WTC11 (cell line): ENCODE data around the gene ZSCAN21. TPM values are rescaled to one million over a fixed set of nuclear protein-coding genes. Genes with fewer than 3 reads are reported as not detected.

Experiments
- ATF1 ChIP-seq: sonication (generic); formaldehyde crosslinking; IDR thresholded peaks from 2 replicates; pipeline ENCODE4 v1.8.1; 2023; ENCODE audit warnings: mild to moderate bottlenecking, moderate library complexity, missing genetic modification reagents
- CDX4 ChIP-seq: fragments of 250-450 bp; sonication (Bioruptor Pico); IDR thresholded peaks from 2 replicates; pipeline ENCODE4 v1.9.0; 2021; ENCODE audit warnings: moderate library complexity, mild to moderate bottlenecking, inconsistent platforms, borderline replicate concordance
- E2F4 ChIP-seq: sonication (generic); formaldehyde crosslinking; IDR thresholded peaks from 2 replicates; pipeline ENCODE4 v1.8.1; 2022; ENCODE audit warnings: low read depth, mild to moderate bottlenecking, moderate library complexity, missing genetic modification reagents, borderline replicate concordance
- E2F5 ChIP-seq: sonication (generic); formaldehyde crosslinking; IDR thresholded peaks from 2 replicates; pipeline ENCODE4 v1.8.1; 2022; ENCODE audit warnings: mild to moderate bottlenecking, moderate library complexity, missing genetic modification reagents
- ETV6 ChIP-seq: sonication (generic); formaldehyde crosslinking; IDR thresholded peaks from 2 replicates; pipeline ENCODE4 v1.8.1; 2022; ENCODE audit warnings: mild to moderate bottlenecking, missing genetic modification reagents
- FOXP1 ChIP-seq: sonication (generic); formaldehyde crosslinking; IDR thresholded peaks from 2 replicates; pipeline ENCODE4 v1.8.0; 2022; ENCODE audit warnings: missing genetic modification reagents, mild to moderate bottlenecking, moderate library complexity, borderline replicate concordance
- FOXP4 ChIP-seq: sonication (generic); formaldehyde crosslinking; IDR thresholded peaks from 2 replicates; pipeline ENCODE4 v1.8.0; 2022; ENCODE audit warnings: mild to moderate bottlenecking, missing genetic modification reagents
- GRHL2 ChIP-seq: fragments of 250-450 bp; sonication (Bioruptor Pico); IDR thresholded peaks from 2 replicates; pipeline ENCODE4 v1.8.0; 2022; ENCODE audit warnings: mild to moderate bottlenecking, moderate library complexity; ENCODE audit not compliant: insufficient replicate concordance, severe bottlenecking
- HMGA2 ChIP-seq: fragments of 250-450 bp; sonication (Bioruptor Pico); IDR thresholded peaks from 2 replicates; pipeline ENCODE4 v1.4.0; 2021; ENCODE audit warnings: mild to moderate bottlenecking, moderate library complexity
- IRF2 ChIP-seq: sonication (generic); formaldehyde crosslinking; IDR thresholded peaks from 2 replicates; pipeline ENCODE4 v1.8.0; 2022; ENCODE audit warnings: low read depth, missing genetic modification reagents, borderline replicate concordance
- JUN ChIP-seq: sonication (generic); formaldehyde crosslinking; IDR thresholded peaks from 2 replicates; pipeline ENCODE4 v1.8.0; 2023; ENCODE audit warnings: mild to moderate bottlenecking, missing genetic modification reagents
- MAX ChIP-seq: sonication (generic); formaldehyde crosslinking; IDR thresholded peaks from 2 replicates; pipeline ENCODE4 v1.8.0; 2022; ENCODE audit warnings: mild to moderate bottlenecking, missing genetic modification reagents
- MXD4 ChIP-seq: fragments of 250-450 bp; sonication (Bioruptor Pico); IDR thresholded peaks from 2 replicates; pipeline ENCODE4 v1.8.0; 2021; ENCODE audit warnings: mild to moderate bottlenecking, moderate library complexity, borderline replicate concordance
- MYBL2 ChIP-seq: sonication (generic); formaldehyde crosslinking; IDR thresholded peaks from 2 replicates; pipeline ENCODE4 v1.8.1; 2023; ENCODE audit warnings: mild to moderate bottlenecking, moderate library complexity, missing genetic modification reagents
- NFYB ChIP-seq: sonication (generic); formaldehyde crosslinking; conservative IDR thresholded peaks from 2 replicates; pipeline ENCODE4 v1.8.0; 2022; ENCODE audit warnings: low read depth, missing genetic modification reagents
- OVOL2 ChIP-seq: fragments of 250-450 bp; sonication (Bioruptor Pico); IDR thresholded peaks from 2 replicates; pipeline ENCODE4 v1.9.0; 2021; ENCODE audit warnings: mild to moderate bottlenecking, borderline replicate concordance
- PRRX2 ChIP-seq: fragments of 250-450 bp; sonication (Bioruptor Pico); IDR thresholded peaks from 2 replicates; pipeline ENCODE4 v1.8.0; 2021; ENCODE audit warnings: mild to moderate bottlenecking
- RELA ChIP-seq: sonication (generic); formaldehyde crosslinking; IDR thresholded peaks from 2 replicates; pipeline ENCODE4 v1.8.1; 2022; ENCODE audit warnings: missing genetic modification reagents, mild to moderate bottlenecking, borderline replicate concordance
- STAT6 ChIP-seq: sonication (generic); formaldehyde crosslinking; conservative IDR thresholded peaks from 2 replicates; pipeline ENCODE4 v1.8.1; 2023; ENCODE audit warnings: mild to moderate bottlenecking, low read depth, missing genetic modification reagents, moderate library complexity
- TCF7 ChIP-seq: sonication (generic); formaldehyde crosslinking; IDR thresholded peaks from 2 replicates; pipeline ENCODE4 v1.8.0; 2022; ENCODE audit warnings: mild to moderate bottlenecking, low read depth, missing genetic modification reagents, moderate library complexity
- ZMAT4 ChIP-seq: fragments of 250-450 bp; sonication (Bioruptor Pico); IDR thresholded peaks from 2 replicates; pipeline ENCODE4 v1.9.0; 2021; ENCODE audit warnings: mild to moderate bottlenecking
- ZNF138 ChIP-seq: sonication (generic); formaldehyde crosslinking; conservative IDR thresholded peaks from 2 replicates; pipeline ENCODE4 v1.8.1; 2022; ENCODE audit warnings: mild to moderate bottlenecking, moderate library complexity, missing genetic modification reagents
- ZNF219 ChIP-seq: sonication (generic); formaldehyde crosslinking; IDR thresholded peaks from 2 replicates; pipeline ENCODE4 v1.8.0; 2023; ENCODE audit warnings: missing genetic modification reagents, mild to moderate bottlenecking, borderline replicate concordance
- ZNF263 ChIP-seq: sonication (generic); formaldehyde crosslinking; IDR thresholded peaks from 2 replicates; pipeline ENCODE4 v1.8.1; 2022; ENCODE audit warnings: low read depth, mild to moderate bottlenecking, moderate library complexity, missing genetic modification reagents
- ZNF396 ChIP-seq: fragments of 250-450 bp; sonication (Bioruptor Pico); IDR thresholded peaks from 2 replicates; pipeline ENCODE4 v1.8.0; 2021; ENCODE audit warnings: mild to moderate bottlenecking, moderate library complexity, borderline replicate concordance
- ZNF425 ChIP-seq: fragments of 250-450 bp; sonication (Bioruptor Pico); conservative IDR thresholded peaks from 2 replicates; pipeline ENCODE4 v1.9.0; 2021; ENCODE audit warnings: mild to moderate bottlenecking
- total RNA-seq: library from RNA; stranded (reverse); gene quantifications from 3 replicates; pipeline ENCODE4 v1.2.3, GENCODE V29; 2021

The ZSCAN21 gene
- total RNA-seq, 1 experiment from 2014 or later = 25.5 TPM

GRCh38 chr7:100088621-100089457, 39.3 kb downstream of the ZSCAN21 start, which contains the start of gene COPS6 (continued):
- peak; percentile 91; the same call in 1 of the 2 replicates for TF ChIP-seq FOXP1 (CRISPR knock-in tag)
- no peak for TF ChIP-seq ATF1 (CRISPR knock-in tag)
- no peak for TF ChIP-seq ZNF263 (CRISPR knock-in tag)
- peak; percentile 95; the same call in 1 of the 2 replicates for TF ChIP-seq MAX (CRISPR knock-in tag)
- TF ChIP-seq JUN (CRISPR knock-in tag) = no peak
- TF ChIP-seq ZNF219 (CRISPR knock-in tag) = no peak
- TF ChIP-seq HMGA2 (CRISPR knock-in tag) = no peak
- no peak for TF ChIP-seq OVOL2 (CRISPR knock-in tag)
- no peak for TF ChIP-seq MXD4 (CRISPR knock-in tag)
- TF ChIP-seq IRF2 (CRISPR knock-in tag) = no peak
- TF ChIP-seq ZNF425 (CRISPR knock-in tag) = no peak
- no peak for TF ChIP-seq CDX4 (CRISPR knock-in tag)
- 0 out of 2 replicates have a peak, but pooled peaks have one; percentile 19 for TF ChIP-seq NFYB (CRISPR knock-in tag)
- TF ChIP-seq ZNF138 (CRISPR knock-in tag) = no peak
- no peak for TF ChIP-seq ZNF396 (CRISPR knock-in tag)
- TF ChIP-seq E2F5 (CRISPR knock-in tag) = peak; percentile 92
- peak; percentile 92 for TF ChIP-seq FOXP4 (CRISPR knock-in tag)
- TF ChIP-seq RELA = peak; percentile 79
- TF ChIP-seq STAT6 (CRISPR knock-in tag) = no peak
- no peak for TF ChIP-seq PRRX2 (CRISPR knock-in tag)
- TF ChIP-seq E2F4 = no peak
- no peak for TF ChIP-seq GRHL2 (CRISPR knock-in tag)
- no peak for TF ChIP-seq ZMAT4 (CRISPR knock-in tag)
- TF ChIP-seq MYBL2 = peak; percentile 83
- TF ChIP-seq TCF7 (CRISPR knock-in tag) = no peak
- peak; percentile 97 for TF ChIP-seq ETV6 (CRISPR knock-in tag)
